GM03348 (cell line): ENCODE measurements around the gene FBXL14.

ENCODE experiments used
- DNase-seq: peaks from one replicate; pipeline ENCODE4 v3.0.0; 2012; ENCODE audit warnings: low spot score

FBXL14 gene

DNA sequence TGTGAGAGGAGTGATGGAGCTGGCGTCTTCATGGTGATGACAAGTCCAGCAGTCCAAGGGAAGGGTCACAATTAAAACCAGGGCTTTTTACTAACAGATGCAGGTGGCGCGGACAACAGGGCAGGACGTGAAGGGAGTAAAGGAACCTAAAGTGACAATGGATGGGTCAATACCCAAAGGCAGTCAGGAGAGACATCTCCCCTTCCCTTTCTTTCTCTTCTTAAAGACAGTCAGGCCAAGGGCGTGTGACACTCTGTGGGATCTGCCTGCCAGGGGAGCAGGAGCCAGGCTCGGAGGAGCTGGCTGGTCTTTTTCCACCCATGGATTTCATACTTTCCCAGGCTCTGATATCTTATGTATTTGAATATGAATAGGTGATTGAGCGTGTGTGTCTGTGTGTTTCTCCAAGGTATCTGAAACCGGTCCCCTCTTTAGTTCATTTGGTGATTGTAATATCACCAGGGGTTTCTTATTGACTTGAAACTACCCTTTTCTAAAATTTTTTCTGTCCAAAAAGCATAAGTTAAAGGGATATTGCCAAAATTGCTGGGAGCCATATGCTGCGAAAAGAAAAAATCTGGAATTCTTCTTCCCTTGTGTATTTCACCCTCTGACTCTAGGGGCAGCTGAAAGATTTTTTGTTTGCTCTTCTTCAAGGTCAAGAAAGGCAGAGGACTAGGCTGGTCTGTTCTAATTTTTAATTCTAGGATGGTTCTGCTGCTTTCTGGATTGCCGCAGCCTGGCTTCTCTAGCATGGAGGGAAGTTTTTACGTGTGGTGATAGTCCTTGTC, 61.8 kb downstream of the FBXL14 start:
- no peak for DNase-seq

DNA sequence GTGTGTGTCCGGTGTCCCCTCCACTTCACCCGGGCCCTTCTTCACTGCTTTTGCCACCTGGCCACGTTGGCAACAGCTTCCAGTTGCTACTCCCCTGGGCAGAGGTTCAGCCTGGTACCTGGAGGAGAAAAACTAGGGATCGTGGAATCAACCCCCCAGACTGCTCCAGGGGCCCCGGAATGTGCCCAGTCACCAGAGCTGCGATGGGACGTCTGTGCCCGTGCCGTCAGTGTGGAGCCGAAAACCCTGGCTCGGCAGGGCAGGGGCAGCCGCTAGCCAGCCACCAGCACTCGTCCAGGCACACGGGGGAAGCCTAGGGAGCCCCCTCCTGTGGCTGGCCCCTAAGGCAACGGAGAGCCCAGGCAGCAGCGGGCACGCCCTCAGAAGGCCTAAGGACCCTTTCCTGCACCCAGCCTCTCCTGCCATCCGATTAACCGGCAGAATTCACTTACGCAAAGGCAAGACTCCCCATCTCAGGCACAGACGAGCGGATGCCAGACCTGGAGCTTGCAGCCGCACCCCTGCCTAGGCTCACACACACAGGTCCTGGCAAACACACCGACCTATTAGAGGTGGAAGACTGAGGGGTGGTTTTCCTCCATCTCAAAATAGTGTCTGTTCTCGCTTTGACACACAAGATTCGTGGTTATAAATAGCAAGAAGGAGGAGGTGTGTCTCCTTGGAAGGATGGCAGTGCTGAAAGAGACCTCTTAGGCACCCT, 62.6 kb downstream of the FBXL14 start:
- DNase-seq: no peak

DNA sequence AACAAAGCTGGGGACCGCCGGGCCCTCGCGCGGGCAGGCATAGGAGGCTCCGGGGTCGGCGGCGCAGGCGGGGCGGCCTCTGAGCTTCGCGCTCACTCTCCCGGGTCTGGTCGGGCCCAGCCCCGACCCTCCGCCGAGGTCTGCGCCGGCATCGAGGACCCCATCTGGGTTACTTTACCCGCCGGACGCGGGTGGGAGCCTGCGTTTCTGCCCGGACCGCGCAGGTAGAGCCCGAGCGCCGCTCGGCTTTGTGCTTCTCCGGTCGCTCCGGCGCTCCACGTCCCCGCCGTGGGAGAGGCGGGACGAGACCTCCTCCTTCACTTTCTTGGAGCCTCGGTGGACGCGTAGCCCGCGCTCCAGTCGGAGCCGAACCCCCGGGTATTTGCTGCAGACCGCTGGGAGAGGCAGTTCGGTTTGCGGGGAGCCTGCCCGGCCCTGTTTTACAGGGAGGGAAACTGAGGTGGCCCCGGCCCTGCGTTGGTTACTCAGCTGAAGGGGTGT, 63.2 kb downstream of the FBXL14 start:
- DNase-seq: peak; percentile 61

DNA sequence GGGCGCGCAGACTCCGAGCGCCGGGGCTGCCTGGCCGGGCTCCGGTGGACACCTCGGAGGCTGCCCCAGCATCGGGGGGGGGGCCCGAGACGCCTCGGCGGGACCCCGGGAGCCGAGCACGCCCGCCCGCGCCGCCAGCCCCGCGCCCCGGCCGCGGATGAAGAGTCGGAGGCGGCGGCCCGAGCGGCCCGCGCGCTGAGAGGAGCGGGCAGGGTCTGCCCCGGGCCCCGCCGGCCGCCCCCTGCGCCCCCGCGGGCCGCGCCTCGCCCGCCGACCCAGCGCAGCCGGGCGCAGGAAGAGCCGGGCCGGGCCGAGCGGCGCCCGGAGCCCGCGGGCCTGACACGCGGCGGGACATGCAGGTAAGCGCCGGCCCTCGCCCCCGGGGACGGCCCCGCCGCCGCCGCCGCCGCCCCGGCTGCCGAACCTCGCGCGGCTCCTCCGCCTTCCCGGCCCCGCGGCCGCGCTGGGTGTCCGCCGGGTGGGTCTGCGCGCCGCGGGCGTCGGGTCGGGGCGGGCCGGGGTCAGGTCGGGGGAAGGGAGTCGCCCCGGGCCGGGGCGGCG, 63.7 kb downstream of the FBXL14 start:
- DNase-seq: peak; percentile 44

DNA sequence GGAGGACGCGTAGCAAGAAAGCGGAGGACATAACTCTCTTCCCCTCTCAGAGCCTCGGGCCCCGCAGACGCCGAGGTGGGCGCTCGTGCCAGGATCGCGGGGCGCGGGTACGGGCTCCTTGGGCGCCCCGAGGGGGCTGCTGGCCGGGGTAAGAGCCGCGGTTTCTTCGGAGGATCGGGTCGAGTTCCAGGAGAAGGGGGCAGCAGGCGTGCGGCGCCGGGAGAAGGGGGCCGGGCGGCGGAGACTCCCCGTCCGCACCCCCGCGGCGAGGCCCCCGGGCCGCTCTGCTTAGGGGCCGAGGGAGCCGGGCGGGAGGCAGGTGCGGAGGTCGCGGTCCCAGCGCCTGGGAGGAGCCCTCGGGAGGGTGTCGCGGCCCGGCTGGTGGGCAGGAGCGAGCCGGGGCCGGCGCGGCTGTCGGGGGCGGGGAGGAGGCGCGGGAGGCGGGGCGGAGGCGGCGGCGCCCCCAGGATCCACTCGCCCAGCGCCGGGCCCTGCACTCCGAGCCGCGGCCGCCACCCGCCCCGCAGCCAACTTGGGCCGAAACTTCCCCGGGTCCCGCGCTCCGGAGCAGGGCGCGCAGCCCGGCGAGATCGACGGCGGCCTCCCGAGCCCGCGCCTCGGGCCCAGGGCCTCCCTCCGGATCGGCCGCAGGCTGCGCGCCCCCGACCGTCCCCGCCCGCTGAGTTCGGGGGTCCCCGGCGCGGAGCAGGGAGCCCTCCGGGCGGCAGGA, 64.4 kb downstream of the FBXL14 start:
- DNase-seq: peak; percentile 90

DNA sequence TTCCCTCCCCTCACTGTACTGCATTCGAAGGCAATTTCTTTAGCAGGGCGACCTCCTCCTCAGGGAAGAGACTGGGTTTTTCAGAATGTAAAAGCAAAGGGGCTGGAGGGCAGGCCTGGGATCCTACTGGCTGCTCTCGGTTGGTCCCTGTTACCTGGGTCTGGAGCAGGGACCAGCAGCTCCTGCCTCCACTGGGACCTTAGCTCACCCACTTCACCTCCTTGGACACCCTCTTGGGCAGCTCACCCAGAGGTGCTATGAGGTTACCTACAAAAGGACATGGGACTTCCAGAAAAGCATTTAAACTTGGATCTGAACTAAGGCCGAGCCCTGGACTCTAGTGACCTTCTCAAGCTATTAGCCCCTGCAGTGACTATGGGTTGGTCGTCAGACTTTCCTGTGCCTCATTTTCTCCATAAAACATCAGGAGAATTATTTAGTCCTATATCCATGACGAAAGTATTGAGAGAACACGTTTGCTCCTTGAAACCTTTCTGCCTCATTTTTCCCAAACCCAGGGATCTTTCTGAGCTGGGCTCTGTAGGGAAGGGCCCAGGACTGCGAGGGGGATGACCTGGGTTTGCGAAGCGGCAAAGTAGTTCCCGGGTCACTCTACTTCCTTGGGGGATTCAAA, 65.0 kb downstream of the FBXL14 start:
- no peak for DNase-seq

DNA sequence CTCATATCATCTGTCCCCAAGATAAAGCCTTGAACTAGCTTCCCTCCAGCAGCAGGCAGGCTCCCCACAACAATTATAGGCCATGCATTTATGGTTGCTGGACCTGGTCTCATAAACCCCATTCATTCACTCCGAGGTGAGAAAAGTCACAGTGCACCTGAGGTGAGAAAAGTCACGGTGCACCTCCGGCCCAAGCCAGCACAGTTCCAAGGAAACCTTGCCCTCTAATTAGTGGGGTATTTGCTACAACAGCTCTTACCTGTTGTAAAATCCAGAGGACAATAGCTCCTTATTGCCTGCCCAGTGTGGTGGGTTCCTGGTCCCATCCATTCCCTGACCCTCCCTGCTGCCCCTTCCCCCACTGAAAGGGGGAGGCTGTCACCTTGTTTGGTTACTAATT, 65.6 kb downstream of the FBXL14 start:
- no peak for DNase-seq

DNA sequence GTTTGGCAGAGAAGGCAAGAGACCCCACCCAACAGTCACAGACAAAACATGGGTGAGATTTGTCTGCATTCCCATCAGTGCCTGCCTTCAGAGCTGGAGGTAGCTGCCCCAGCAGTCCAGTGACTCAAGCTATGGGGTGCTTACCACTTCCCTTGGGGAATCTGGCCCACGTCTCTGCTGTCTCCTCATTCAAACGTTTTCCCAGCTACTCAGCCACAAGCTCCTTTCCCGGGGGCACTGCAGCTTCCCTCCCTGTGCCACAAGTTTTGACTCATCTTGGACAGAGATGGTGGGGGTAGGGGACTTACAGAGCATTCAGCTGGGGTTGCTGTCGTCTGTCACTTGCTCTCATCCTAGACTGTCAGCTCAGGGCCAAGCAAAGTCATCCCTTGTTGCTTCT, 66.6 kb downstream of the FBXL14 start:
- peak; percentile 84 for DNase-seq

DNA sequence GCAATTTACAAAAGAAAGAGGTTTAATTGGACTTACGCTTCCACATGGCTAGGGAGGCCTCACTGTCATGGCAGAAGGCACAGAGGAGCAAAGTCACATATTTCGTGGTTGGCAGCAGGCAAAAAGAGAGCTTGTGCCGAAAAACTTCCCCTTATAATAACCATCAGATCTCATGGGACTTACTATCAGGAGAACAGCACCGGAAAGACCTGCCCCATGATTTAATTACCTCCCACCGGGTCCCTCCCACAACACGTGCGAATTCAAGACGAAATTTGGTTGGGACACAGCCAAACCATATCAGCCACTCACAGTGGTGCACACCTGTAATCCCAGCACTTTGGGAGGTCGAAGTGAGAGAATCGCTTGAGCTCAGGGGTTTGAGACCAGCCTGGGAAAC, 68.5 kb downstream of the FBXL14 start:
- no peak for DNase-seq

DNA sequence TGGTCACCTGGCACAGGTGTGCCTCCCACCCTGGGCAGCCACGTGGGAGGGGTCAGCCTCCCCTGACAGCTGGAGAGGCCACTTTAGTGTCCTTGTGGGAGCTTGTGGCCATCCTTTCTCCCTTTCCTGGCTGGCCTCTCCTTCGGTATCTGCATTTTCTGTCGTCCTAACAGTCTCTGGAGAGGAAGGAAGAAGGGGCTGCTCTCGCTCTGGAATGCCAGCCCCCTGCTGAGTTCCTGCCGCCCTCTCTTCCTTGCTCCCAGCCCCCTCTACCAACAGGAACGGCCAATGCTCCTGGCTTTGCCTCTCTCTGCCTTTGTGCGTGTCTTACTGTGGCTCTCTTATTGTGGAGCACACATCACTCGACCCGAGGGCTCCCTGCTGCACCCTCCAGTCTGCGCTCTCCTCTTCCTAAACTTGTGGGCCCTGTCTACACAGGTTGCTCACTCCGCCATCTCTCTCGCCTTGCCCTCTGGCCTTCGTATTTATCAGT, 70.8 kb downstream of the FBXL14 start:
- no peak for DNase-seq

DNA sequence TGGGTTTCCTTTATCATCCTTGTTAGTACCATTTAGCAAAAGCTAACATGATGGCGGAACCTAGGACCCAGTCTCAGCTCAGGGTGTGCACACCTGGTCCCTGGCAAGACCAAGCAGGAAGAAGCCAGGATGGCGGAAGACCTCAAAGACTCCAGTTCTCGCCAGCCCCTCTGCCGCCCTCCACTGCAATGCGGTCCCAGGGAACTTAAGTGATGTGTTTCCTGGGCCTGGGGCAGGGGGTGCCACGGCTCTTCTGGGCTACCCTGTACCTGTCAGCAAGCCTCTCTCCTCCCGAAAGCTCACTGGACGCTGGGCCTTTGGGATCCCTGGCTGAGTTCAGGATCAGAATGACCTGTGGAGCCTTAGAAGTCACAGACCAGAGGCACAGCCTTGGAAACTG, 71.3 kb downstream of the FBXL14 start:
- DNase-seq: no peak

DNA sequence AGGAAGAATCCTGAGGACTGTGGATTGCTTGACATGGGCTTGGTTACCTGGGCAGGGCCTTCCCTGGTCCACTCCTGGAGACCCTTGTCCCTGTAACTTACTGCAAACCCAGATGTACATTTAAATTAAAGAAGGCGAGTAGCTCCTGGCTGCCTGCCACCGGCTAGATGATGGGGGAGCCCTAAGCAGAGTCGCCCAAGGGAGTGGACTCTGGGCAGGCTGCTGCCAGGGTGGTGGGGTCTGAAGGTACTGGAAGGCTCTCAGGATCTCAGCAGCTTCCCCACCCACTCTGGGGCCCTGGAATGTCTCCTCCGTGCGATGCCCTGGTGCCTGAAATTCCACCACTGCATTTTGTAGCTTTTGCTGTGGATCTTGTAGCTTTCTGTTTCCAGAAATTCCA, 74.7 kb downstream of the FBXL14 start:
- no peak for DNase-seq

DNA sequence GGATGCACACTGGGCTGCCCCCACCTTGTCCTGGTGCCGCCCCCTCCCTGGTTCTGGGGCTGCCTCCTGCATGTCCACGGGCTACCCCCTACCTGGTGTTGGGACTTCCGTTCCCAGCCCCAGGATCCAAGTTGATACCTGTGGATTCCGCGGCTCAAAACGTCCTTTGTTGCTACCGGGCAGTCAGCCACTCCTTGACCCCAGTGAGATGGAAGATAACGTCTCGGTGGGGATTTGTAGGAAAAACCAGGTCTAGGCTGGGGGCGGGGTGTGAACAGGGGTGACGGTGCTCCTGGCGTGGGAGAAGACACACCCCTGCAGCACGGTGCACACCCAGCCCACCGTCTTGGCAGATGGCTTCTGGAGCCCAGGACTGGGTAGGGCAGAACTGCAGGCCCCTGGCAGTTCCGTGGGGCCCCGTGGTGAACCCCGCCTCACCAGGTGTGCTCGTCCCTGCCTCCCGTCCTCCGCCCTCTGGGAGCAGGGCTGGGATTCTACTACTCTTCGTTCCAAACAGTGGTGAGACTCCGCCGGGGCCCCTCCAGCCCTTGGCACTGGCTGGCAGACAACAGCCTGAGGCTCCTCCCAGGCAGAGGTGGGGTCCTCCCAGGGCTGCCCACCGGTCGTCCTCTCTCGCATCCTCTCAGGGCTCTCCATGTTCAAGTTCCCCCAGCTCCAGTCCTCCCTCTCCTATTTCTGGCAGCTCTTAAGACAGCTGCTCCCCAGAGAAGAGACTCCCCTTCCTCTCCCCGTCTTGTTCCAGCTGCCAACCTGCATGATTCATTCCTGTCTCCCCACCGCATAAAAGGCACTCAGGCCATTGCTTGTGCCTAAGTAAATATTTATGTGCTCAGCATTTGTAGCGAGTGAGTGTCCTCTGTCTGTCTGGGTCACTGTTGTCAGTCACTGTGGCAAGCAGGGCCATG, 75.5 kb downstream of the FBXL14 start:
- peak; percentile 59 for DNase-seq

DNA sequence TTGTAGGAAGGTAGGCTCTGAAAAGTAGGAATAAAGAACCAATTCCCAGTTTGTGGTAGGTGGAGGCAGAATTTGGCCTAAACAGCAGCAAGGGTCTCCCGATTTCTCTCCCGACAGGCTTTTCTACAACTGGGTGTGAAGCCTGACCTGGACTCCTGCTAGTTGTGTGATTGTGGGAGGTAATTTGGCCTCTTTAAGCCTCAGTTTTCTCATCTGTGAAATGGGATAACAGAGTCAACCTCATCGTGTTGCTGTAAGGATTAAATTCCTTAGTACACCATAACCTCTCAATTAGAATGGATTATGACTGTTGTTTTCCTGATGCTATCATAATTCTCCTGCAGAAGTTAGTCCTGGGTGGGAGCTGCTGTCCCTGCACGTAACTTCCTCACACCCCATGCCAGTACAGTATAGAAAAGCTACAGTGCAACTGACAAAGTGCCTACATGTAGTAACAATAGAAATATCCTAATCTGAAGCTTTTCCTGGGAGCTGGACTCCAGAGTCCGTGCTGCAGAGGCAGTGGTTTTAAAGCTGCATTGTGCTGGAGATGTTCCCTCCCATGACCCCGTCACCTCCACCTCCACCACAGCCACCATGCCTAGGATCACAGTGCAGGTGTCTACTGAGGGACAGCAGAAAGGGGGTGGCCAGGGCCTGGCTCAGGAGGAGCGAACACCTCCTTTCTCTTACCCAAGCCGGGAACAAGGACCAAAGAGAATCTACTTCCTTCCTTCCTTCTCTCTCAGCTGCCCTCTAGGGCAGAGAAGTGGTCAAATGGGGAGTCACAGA, 76.5 kb downstream of the FBXL14 start:
- no peak for DNase-seq

DNA sequence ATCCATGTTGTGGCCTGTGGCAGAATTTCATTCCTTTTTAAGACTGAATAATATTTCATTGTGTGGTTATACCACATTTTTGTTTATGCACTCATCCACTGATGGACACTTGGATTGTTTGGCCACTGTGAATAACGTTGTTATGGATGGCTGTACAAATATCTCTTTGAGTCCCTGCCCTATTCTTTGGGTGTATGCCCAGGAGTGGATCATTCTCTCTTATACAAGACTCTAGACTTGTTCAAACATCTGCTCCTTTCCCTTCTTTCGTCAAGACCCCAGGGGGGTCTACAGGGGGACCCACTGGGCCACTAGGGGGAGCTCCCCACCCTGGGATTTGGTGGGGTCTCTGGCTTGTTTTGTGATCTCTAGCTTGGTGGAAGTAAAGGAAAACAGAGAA, 77.4 kb downstream of the FBXL14 start:
- DNase-seq: peak; percentile 75
